Stimulated activated CD4-positive, alpha-beta T cell treated with anti-CD3 and anti-CD28 coated beads, Interleukin-4, amount 100 ng/mL, for 24 hours (primary cell): Measurements from ENCODE around the gene SLBP.

Experiments used
- DNase-seq: peaks from one replicate; pipeline ENCODE4 v3.0.0-alpha.2; 2020

The SLBP gene

GRCh38 chr4:1670279-1670678, 41.8 kb downstream of the SLBP start:
- DNase-seq = no peak

- no peak for DNase-seq
Observed at GRCh38 chr4:1669850-1670249, 42.3 kb downstream of the SLBP start.

DNA sequence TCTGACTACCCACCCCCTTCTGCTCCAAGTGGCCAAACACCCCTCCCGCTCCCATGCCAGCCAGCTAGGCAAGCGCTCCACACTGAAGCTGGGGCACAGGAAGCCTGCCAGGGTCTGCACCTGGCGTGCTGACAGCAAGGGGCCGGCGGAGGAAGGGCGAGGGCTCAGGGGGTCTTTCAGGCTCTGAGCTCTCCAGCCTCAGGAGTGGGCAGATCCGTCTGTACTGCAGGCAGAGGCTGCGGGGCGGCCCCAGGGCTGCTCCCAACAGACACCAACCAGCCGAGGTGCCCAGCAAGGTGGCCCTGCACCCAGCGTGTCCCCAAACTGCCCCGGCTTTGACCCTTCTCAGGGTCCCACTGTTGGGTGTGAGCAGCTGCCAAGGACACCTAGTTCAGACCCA, 42.8 kb downstream of the SLBP start:
- no peak for DNase-seq

GRCh38 chr4:1668488-1668840, 43.7 kb downstream of the SLBP start:
- DNase-seq = no peak

DNA sequence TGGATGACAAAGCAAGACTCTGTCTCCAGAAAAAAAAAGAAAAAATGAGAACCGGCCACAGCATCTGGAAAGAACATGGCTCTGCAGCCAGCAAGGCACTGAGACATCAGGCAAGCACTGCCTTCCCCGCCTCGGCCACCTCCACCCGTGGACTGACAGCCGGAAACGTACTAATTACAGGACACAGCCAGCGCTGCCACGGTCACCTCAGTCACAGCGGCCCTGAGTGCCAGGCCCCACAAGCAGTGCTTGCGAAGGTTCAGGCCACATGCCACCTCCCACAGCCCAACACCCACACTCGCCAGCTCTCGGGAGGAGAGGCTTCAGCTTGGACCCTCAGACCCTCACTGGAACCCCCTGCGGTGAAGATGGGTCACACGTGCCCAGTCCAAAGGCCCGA, 44.8 kb downstream of the SLBP start:
- DNase-seq = no peak

- DNase-seq = no peak
Observed at GRCh38 chr4:1666391-1666790, 45.7 kb downstream of the SLBP start.

- DNase-seq = no peak
Observed at GRCh38 chr4:1664141-1664540, 48.0 kb downstream of the SLBP start.

- DNase-seq = no peak
Observed at GRCh38 chr4:1663549-1663948, 48.6 kb downstream of the SLBP start.

GRCh38 chr4:1661695-1662094, 50.4 kb downstream of the SLBP start:
- no peak for DNase-seq

DNA sequence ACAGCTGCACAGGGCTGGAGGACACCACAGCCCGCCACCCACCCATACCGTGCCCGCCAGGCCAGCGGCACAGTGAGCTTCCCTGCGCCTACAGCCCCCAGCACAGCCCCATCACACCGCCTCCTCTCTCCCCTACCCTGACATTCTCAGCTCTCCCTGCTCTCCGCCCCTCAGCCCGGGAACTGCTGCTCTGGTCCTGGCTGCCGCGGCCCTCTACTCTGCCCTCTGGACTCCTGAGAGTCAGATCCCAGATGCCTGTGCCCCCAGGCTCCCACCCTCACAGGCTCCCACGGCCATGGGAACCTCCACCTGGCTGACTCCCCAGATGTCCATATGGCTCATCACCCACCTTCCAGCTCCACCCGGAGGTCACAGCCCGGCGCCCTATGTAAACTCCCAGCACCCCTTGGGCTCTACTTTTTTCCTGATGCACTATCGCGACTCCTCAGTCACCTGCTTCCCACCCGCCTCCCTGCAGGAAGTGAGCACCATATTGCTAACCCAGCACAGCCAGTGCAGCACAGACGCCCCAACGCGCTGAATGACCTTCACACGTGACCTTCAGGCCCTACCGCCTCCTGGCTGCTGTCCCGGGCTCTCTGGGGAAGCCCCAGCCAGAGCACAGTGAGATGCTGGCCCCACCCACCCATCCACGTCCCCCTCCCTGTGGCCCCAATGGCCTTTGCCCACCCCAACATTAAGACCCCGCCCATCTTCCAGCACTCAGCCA, 51.0 kb downstream of the SLBP start:
- no peak for DNase-seq

GRCh38 chr4:1659104-1660043, 52.7 kb downstream of the SLBP start:
- no peak for DNase-seq

DNA sequence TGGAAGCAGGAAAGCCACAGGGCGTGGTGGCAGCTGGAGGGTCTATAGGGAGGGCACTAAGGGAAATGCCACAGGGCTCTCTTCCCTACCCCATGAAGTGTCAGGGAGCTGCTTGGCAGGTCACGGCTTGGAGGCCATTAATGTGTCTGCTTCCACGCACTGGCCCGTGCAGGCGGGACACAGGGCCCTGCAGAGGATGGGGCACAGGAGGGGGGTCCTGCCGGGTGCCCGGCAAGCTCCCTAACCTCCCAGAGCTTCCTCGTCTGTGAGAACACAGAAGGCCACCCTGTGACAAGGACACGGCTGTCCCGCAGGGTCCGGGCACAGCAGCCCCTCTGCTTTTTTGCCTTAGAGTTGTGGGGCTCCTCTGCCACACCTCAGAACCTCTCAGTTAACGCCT, 53.5 kb downstream of the SLBP start:
- DNase-seq = no peak

DNA sequence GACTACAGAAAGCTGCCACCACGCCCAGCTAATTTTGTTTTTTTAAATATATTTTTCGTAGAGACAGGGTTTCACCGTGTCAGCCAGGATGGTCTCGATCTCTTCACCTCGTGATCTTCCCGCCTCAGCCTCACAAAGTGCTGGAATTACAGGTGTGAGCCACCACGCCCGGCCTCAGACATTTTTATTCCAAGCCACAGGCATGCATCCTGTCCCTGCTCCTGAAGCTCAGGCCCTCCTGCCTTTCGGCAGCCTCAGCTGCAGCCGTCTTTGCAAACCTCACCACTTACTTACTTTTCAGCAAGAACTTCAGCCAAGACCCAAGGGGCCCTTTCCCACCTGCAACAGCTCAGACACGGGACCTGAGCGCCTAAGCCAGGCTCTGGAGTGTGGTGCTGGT, 54.0 kb downstream of the SLBP start:
- DNase-seq = no peak

GRCh38 chr4:1656986-1657385, 55.1 kb downstream of the SLBP start:
- no peak for DNase-seq

DNA sequence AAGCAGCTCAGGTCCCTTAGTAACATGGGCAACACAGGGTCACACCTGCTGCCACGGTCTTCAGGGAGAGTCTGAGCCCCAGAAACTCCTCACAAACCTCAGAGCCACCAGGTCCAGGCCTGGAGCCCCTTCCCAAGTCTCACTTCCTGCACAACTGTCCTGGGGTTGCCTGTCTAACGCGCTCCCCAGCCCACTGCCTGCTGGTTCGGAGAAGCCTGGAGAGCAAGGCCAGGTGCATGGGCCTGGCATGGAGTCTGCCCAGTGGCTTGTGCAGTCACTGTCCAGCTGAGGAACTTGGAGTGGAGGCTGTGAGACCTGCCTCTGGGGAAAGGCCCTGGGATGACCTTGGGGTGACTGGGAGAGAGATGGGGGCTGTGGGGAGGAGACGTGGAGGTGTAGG, 56.0 kb downstream of the SLBP start:
- DNase-seq = no peak

- no peak for DNase-seq
Observed at GRCh38 chr4:1655676-1656075, 56.4 kb downstream of the SLBP start.

- no peak for DNase-seq
Observed at GRCh38 chr4:1655081-1655480, 57.0 kb downstream of the SLBP start.

GRCh38 chr4:1654216-1654955, 57.7 kb downstream of the SLBP start:
- DNase-seq = no peak

GRCh38 chr4:1653776-1654175, 58.3 kb downstream of the SLBP start:
- no peak for DNase-seq

GRCh38 chr4:1652088-1652487, 60.0 kb downstream of the SLBP start:
- DNase-seq = no peak

DNA sequence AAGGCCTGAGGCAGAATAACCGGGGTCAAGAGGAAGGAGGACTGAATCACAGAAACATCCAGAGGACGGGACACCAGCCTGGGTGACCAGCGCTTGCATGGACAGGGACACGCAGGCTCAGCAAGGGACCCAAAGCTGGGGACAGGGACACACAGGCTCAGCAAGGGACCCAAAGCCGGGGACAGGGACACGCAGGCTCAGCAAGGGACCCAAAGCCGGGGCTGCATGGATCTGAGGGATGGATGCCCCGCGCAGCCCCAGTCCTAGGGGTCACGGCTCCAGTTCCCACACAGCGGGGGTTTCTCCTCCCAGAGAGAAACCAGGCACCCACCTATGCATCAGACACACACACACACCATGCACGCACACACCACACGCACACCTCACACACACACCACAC, 60.5 kb downstream of the SLBP start:
- DNase-seq = no peak

- no peak for DNase-seq
Observed at GRCh38 chr4:1648962-1649361, 63.2 kb downstream of the SLBP start.

DNA sequence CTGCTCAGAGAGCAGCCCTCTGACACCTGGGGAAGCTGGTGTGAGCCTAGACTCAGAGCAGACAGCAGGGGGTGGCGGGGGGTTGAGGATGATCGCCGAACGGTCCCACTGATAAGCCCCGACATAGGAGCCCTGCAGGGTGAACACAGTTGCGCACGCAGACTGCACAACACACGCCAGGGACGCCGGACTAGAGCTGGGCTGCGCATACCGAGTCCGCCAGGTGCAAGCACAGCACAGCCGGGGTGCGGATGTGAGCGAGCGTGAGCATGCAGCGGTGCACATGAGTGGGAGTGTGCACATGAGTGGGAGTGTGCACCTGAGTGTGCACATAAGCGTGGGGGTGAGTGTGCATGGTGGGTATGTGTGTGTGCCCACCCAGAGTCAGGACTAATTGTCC, 64.7 kb downstream of the SLBP start:
- no peak for DNase-seq

DNA sequence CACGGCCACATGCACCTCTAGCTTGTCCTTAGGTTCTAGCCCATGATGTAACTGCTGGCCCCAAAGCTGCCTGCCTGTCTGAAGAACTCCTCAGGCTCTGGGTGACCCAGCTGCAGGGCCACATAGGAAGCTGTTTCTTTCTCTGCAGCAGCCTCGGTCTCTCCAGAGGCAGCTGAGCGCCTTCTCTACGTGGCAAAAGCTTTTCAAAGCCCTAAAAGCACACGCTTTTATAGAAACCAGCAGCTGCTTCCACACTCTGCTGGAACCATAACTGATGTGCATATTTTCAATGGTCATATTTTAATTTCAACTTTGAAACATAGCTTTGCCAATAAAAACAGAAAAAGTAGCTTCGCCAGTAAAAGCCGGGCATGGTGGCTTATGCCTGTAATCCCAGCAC, 65.4 kb downstream of the SLBP start:
- no peak for DNase-seq
